Measurements from ENCODE around the gene FAM20A.

GRCh38 chr17:68623811-68624210 lies 22.6 kb upstream of the FAM20A start:
- TF ChIP-seq CTCF (conservative IDR thresholded peaks at IDR 0.05 in 1 of 2, IDR thresholded peaks at IDR 0.05 in 1 of 2; ENCODE audit: extremely low read depth in 1 of 2, insufficient read depth in 1 of 2, low read depth in 1 of 2, low read length in 2 of 2), result no peak
- TF ChIP-seq EZH2 (IDR thresholded peaks at IDR 0.05; ENCODE audit: borderline replicate concordance, low read length), result no peak

All from mammary epithelial cell (primary cell).